GM12878 (cell line): Measurements from ENCODE around the gene ACTN2. TPM values are rescaled to one million over a fixed set of nuclear protein-coding genes. Genes with fewer than 3 reads are reported as not detected.

Experiments
- ATAC-seq: fragments of 200-7000 bp; cut with Tn5 transposase; 3 replicates; pipeline ENCODE4 v1.9.1; 2020; ENCODE audit warnings: mild to moderate bottlenecking, moderate library complexity
- BruUV-seq: library from RNA; stranded (reverse); fragments of 400-500 nt; replicated peaks from 2 replicates; lab custom pipeline; 2021; lab: Mats Ljungman, UMichigan
- CTCF ChIA-PET: fragments of 300-600 bp; sonication (Branson Sonifier 250); formaldehyde crosslinking; extraction: SDS; loops from one replicate; lab custom pipeline; 2021; ENCODE audit warnings: inconsistent platforms; lab: Yijun Ruan, JAX
- POLR2A ChIA-PET: fragments of 350-600 bp; formaldehyde crosslinking; extraction: SDS; loops from one replicate; lab custom pipeline; 2021; ENCODE audit warnings: inconsistent platforms; lab: Charles Lee
- RAD21 ChIA-PET: fragments of 300-600 bp; sonication (Branson Sonifier 250); formaldehyde crosslinking; loops from one replicate; lab custom pipeline; 2023; ENCODE audit warnings: antibody characterized with exemption; ENCODE audit not compliant: unreplicated experiment; lab: Charles Lee
- SMC1A ChIA-PET: fragments of 300-600 bp; sonication (Branson Sonifier 250); formaldehyde crosslinking; loops from one replicate; lab custom pipeline; 2023; ENCODE audit not compliant: unreplicated experiment, uncharacterized antibody; lab: Charles Lee
- DNase-seq: peaks from one replicate; pipeline ENCODE4 v3.0.0-alpha.2; 2011; ENCODE audit warnings: low read depth, low spot score
- FAIRE-seq: peaks from 3 replicates; lab custom pipeline; 2011; peaks lifted over from hg19 to GRCh38; lab: Jason Lieb, UNC
- H2AFZ ChIP-seq: 2 replicates; pipeline ENCODE4 v1.6.0; 2011; ENCODE audit warnings: low read depth, low read length, control low read depth; ENCODE audit not compliant: control insufficient read depth
- H3K27ac ChIP-seq: 2 replicates; pipeline ENCODE4 v1.5.1; 2011; ENCODE audit warnings: control low read depth; ENCODE audit not compliant: control insufficient read depth, insufficient read depth
- H3K27me3 ChIP-seq, 2 experiments: replicated peaks in 1 of 2; 2 replicates each; pipeline versions ENCODE4 v1.6.0 to v1.6.1; 2011; ENCODE audit warnings: low read length in 1 of 2; ENCODE audit not compliant: control insufficient read depth in 2 of 2, insufficient read depth in 2 of 2
- H3K36me3 ChIP-seq, 2 experiments: 2 replicates each; pipeline ENCODE4 v1.5.1; 2011; ENCODE audit warnings: low read length in 1 of 2; ENCODE audit not compliant: control insufficient read depth in 2 of 2, insufficient read depth in 2 of 2
- H3K4me1 ChIP-seq: 2 replicates; pipeline ENCODE4 v1.6.1; 2011; ENCODE audit warnings: mild to moderate bottlenecking, low read length, moderate library complexity, mixed read lengths; ENCODE audit not compliant: control insufficient read depth, insufficient read depth
- H3K4me2 ChIP-seq: 2 replicates; pipeline ENCODE4 v1.6.0; 2011; ENCODE audit warnings: control low read depth; ENCODE audit not compliant: control insufficient read depth, insufficient read depth
- H3K4me3 ChIP-seq: fragments of 200-600 bp; sonication (generic); 2 replicates; pipeline ENCODE4 v1.5.1; 2016
- H3K79me2 ChIP-seq: 2 replicates; pipeline ENCODE4 v1.6.0; 2011; ENCODE audit warnings: low read length; ENCODE audit not compliant: control insufficient read depth, insufficient read depth
- H3K9ac ChIP-seq: 2 replicates; pipeline ENCODE4 v1.8.0; 2011; ENCODE audit warnings: low read length, control low read depth, mixed read lengths; ENCODE audit not compliant: control insufficient read depth, insufficient read depth
- H3K9me3 ChIP-seq: replicated peaks from 3 replicates; pipeline ENCODE4 v1.5.1; 2011; ENCODE audit warnings: mild to moderate bottlenecking, low read length; ENCODE audit not compliant: control insufficient read depth, insufficient read depth
- H4K20me1 ChIP-seq: 2 replicates; pipeline ENCODE4 v1.6.0; 2011; ENCODE audit not compliant: control insufficient read depth, insufficient read depth
- EP300 ChIP-seq, 2 experiments: fragments of 150-350 bp in 1 of 2; IDR thresholded peaks; 2 replicates each; pipeline ENCODE4 v1.6.1; 2011 to 2012; ENCODE audit warnings: low read depth in 2 of 2, low read length in 2 of 2, borderline replicate concordance in 1 of 2, improper control_type of control experiment in 1 of 2, inconsistent platforms in 1 of 2; ENCODE audit not compliant: control insufficient read depth in 1 of 2
- NBN ChIP-seq: fragments of 450-650 bp; IDR thresholded peaks from 2 replicates; pipeline ENCODE4 v1.6.1; 2016
- PKNOX1 ChIP-seq: fragments of 450-650 bp; IDR thresholded peaks from 2 replicates; pipeline ENCODE4 v1.6.1; 2016; ENCODE audit warnings: mild to moderate bottlenecking
- PRDM15 ChIP-seq: fragments of 450-650 bp; formaldehyde crosslinking; IDR thresholded peaks from 2 replicates; pipeline ENCODE4 v1.4.0; 2020; ENCODE audit warnings: mild to moderate bottlenecking, moderate library complexity
- RCOR1 ChIP-seq: conservative IDR thresholded peaks from 2 replicates; pipeline ENCODE4 v1.6.1; 2012; ENCODE audit warnings: low read depth, low read length, improper control_type of control experiment
- REST ChIP-seq: IDR thresholded peaks from 2 replicates; pipeline ENCODE4 v1.6.1; 2012; ENCODE audit warnings: mild to moderate bottlenecking, low read depth, low read length
- SUZ12 ChIP-seq: fragments of 200-600 bp; sonication (generic); IDR thresholded peaks from one replicate; pipeline ENCODE4 v1.6.1; 2018; ENCODE audit warnings: antibody characterized with exemption, mild to moderate bottlenecking; ENCODE audit not compliant: unreplicated experiment
- ZNF24 ChIP-seq: fragments of 450-650 bp; IDR thresholded peaks from 2 replicates; pipeline ENCODE4 v1.6.1; 2017; ENCODE audit warnings: antibody characterized with exemption, mild to moderate bottlenecking
- ZNF687 ChIP-seq: fragments of 450-650 bp; IDR thresholded peaks from 2 replicates; pipeline ENCODE4 v1.6.1; 2017; ENCODE audit warnings: mild to moderate bottlenecking, moderate library complexity
- WGBS: methylation state at CpG from one replicate; pipeline ENCODE4 v1.1.6; 2016; ENCODE audit warnings: low lambda C conversion rate; ENCODE audit not compliant: insufficient replicate concordance, insufficient coverage; ENCODE audit errors: missing lambda C conversion rate; 5-methylcytosine and 5-hydroxymethylcytosine counted together
- in situ Hi-C: fragments of 300-500 bp; cut with MboI; formaldehyde crosslinking; loops from 9 replicates; pipeline ENCODE4 v1.14.3; 2018; ENCODE audit warnings: mixed read lengths
- intact Hi-C: fragments of 100-400 bp; cut with micrococcal nuclease; formaldehyde crosslinking; loops from one replicate; pipeline ENCODE4 v1.14.2; 2022; ENCODE audit not compliant: unreplicated experiment
- polyA plus RNA-seq, 11 experiments: library from polyadenylated mRNA; depleted of rRNA in 4 of 11; unstranded in 6 of 11; stranded (reverse) in 5 of 11; fragments of >200 nt; fragmentation: Nextera tagmentation in 4 of 11; fragmentation: Illumina TruSeq in 1 of 11; extraction: Ambion mirVana in 4 of 11; extraction: Trizol in 1 of 11; gene quantifications; 1 replicate in 1 of 11; 2 replicates in 10 of 11; pipeline versions ENCODE4 v1.2.1 to v1.2.3, GENCODE V29; 2011 to 2016; ENCODE audit warnings: inconsistent platforms in 2 of 11, missing spikeins in 2 of 11, low read depth in 1 of 11
- total RNA-seq, 4 experiments: library from RNA; depleted of rRNA in 3 of 4; stranded (reverse); fragments of >200 nt in 3 of 4; fragmentation: Illumina TruSeq in 1 of 4; extraction: Trizol in 1 of 4; gene quantifications; 2 replicates each; pipeline versions ENCODE4 v1.2.1 to v1.2.3, GENCODE V29; 2013 to 2021
- TF ChIP-seq, protein P1 (sequence below): IDR thresholded peaks from 2 replicates; pipeline ENCODE4 v1.6.1; 2011; ENCODE audit warnings: low read depth, low read length, improper control_type of control experiment, borderline replicate concordance

Gene ACTN2
- total and polyA plus RNA-seq, 10 of the 15 experiments (the other 5 are each of a cell fraction or from before 2014, with no cell fraction given): 0.10 TPM; not detected in 9

GRCh38 chr1:236699366-236699765 lies 13.1 kb downstream of the ACTN2 start:
- H3K27me3 ChIP-seq: peaks cover 2% of the 10 kb centered on the region in 2 experiments; a peak in 1 of 4 replicates
- ChIA-PET POLR2A (no interaction called here), SMC1A (no interaction called here), RAD21 (no interaction called here), CTCF (no interaction called here)
- no peak overlapping the region for H3K27ac ChIP-seq
- no peak overlapping the region for H3K4me3 ChIP-seq
- H4K20me1 ChIP-seq: no peaks in the 10 kb centered on the region
- no peaks in the 10 kb centered on the region for H3K9me3 ChIP-seq
- no TSS peak for BruUV-seq
- no peaks in the 10 kb centered on the region for H3K4me1 ChIP-seq
- in situ Hi-C loops: no loop called here
- 39% methylated on average over 6 of the region's 6 CpGs for WGBS
- H3K79me2 ChIP-seq: no peaks in the 10 kb centered on the region
- no peak overlapping the region for H2AFZ ChIP-seq
- H3K9ac ChIP-seq: no peak overlapping the region
- H3K36me3 ChIP-seq: no peaks in the 10 kb centered on the region
- ATAC-seq (no peak), DNase-seq (no peak), FAIRE-seq (no peak)
- H3K4me2 ChIP-seq: no peak overlapping the region
- intact Hi-C loops: no loop called here
- no peak for TF ChIP-seq REST
- TF ChIP-seq RCOR1: no peak
- no peak for TF ChIP-seq PRDM15
- TF ChIP-seq, protein P1, sequence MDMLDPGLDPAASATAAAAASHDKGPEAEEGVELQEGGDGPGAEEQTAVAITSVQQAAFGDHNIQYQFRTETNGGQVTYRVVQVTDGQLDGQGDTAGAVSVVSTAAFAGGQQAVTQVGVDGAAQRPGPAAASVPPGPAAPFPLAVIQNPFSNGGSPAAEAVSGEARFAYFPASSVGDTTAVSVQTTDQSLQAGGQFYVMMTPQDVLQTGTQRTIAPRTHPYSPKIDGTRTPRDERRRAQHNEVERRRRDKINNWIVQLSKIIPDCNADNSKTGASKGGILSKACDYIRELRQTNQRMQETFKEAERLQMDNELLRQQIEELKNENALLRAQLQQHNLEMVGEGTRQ: no peak
- TF ChIP-seq ZNF687: no peak
- no peak for TF ChIP-seq ZNF24
- TF ChIP-seq SUZ12: no peak
- TF ChIP-seq PKNOX1: no peak
- no peak for TF ChIP-seq EP300 (IDR thresholded peaks at IDR 0.05; ENCODE audit: borderline replicate concordance in 1 of 2, control insufficient read depth in 1 of 2, low read depth in 2 of 2, low read length in 2 of 2)
- TF ChIP-seq NBN: no peak
